Hepatocyte (in vitro differentiated cells): ENCODE measurements around the gene PRDM1. TPM values are rescaled to one million over a fixed set of nuclear protein-coding genes. Genes with fewer than 3 reads are reported as not detected.

ENCODE experiments used
- DNase-seq: peaks from one replicate; pipeline ENCODE4 v3.0.0-alpha.2; 2016; ENCODE audit warnings: low spot score
- H2AFZ ChIP-seq: fragments of 200-600 bp; sonication (generic); 2 replicates; pipeline ENCODE4 v1.6.0; 2016; ENCODE audit warnings: antibody characterized with exemption, mild to moderate bottlenecking
- H3K27ac ChIP-seq: fragments of 200-600 bp; sonication (generic); 2 replicates; pipeline ENCODE4 v1.5.1; 2016; ENCODE audit warnings: mild to moderate bottlenecking
- H3K27me3 ChIP-seq: fragments of 200-600 bp; sonication (generic); 2 replicates; pipeline ENCODE4 v1.6.1; 2016
- H3K36me3 ChIP-seq: fragments of 200-600 bp; sonication (generic); replicated peaks from 2 replicates; pipeline ENCODE4 v1.5.1; 2016; ENCODE audit warnings: low read depth; ENCODE audit not compliant: insufficient read depth
- H3K4me1 ChIP-seq: fragments of 200-600 bp; sonication (generic); 2 replicates; pipeline ENCODE4 v1.5.1; 2016; ENCODE audit warnings: mild to moderate bottlenecking, moderate library complexity; ENCODE audit not compliant: insufficient read depth
- H3K4me2 ChIP-seq: fragments of 200-600 bp; sonication (generic); 2 replicates; pipeline ENCODE4 v1.6.0; 2016
- H3K4me3 ChIP-seq: fragments of 200-600 bp; sonication (generic); 2 replicates; pipeline ENCODE4 v1.5.1; 2016; ENCODE audit warnings: mild to moderate bottlenecking
- H3K79me2 ChIP-seq: fragments of 200-600 bp; sonication (generic); 2 replicates; pipeline ENCODE4 v1.6.0; 2017; ENCODE audit warnings: mild to moderate bottlenecking
- H3K9me2 ChIP-seq: fragments of 200-600 bp; sonication (generic); replicated peaks from 2 replicates; pipeline ENCODE4 v1.6.0; 2017; ENCODE audit warnings: mild to moderate bottlenecking; ENCODE audit not compliant: insufficient read depth
- H3K9me3 ChIP-seq: fragments of 200-600 bp; sonication (generic); 2 replicates; pipeline ENCODE4 v1.5.1; 2016; ENCODE audit warnings: low read depth, mild to moderate bottlenecking
- H4K20me1 ChIP-seq: fragments of 200-600 bp; sonication (generic); 2 replicates; pipeline ENCODE4 v1.6.0; 2016; ENCODE audit warnings: mild to moderate bottlenecking; ENCODE audit not compliant: insufficient read depth, poor library complexity, severe bottlenecking
- CTCF ChIP-seq: fragments of 200-600 bp; sonication (generic); IDR thresholded peaks from 2 replicates; pipeline ENCODE4 v1.5.1; 2016; ENCODE audit warnings: antibody characterized with exemption, mild to moderate bottlenecking; ENCODE audit not compliant: poor library complexity
- EZH2 ChIP-seq: fragments of 200-600 bp; sonication (generic); IDR thresholded peaks from 2 replicates; pipeline ENCODE4 v1.6.1; 2016; ENCODE audit warnings: antibody characterized with exemption, mild to moderate bottlenecking, borderline replicate concordance
- EZH2phosphoT487 ChIP-seq: fragments of 200-600 bp; sonication (generic); IDR thresholded peaks from one replicate; pipeline ENCODE4 v1.6.1; 2018; ENCODE audit warnings: antibody characterized with exemption, mild to moderate bottlenecking, low read depth, moderate library complexity; ENCODE audit not compliant: unreplicated experiment, severe bottlenecking
- WGBS: methylation state at CpG from one replicate; pipeline ENCODE4 v1.1.6; 2016; ENCODE audit warnings: low lambda C conversion rate; ENCODE audit errors: missing lambda C conversion rate; 5-methylcytosine and 5-hydroxymethylcytosine counted together
- polyA plus RNA-seq: library from polyadenylated mRNA; unstranded; fragments of >200 nt; fragmentation: Nextera tagmentation; extraction: Ambion mirVana; gene quantifications from 2 replicates; pipeline ENCODE4 v1.2.1, GENCODE V29; 2016
- total RNA-seq: library from RNA; depleted of rRNA; stranded (reverse); fragments of >200 nt; gene quantifications from 2 replicates; pipeline ENCODE4 v1.2.3, GENCODE V29; 2014

Gene PRDM1
- total and polyA plus RNA-seq, 2 experiments from 2014 or later, result 18.0 to 19.3 TPM

- no peak for DNase-seq
- Histone ChIP-seq H3K4me1 (peaks cover 22% of the 10 kb centered on the region), H3K9me3 (no peaks in the 10 kb centered on the region), H3K27me3 (peaks cover 3% of the 10 kb centered on the region), H4K20me1 (peaks cover 2% of the 10 kb centered on the region), H3K4me2 (no peak overlapping the region), H3K27ac (no peak overlapping the region), H3K9me2 (no peaks in the 10 kb centered on the region), H3K4me3 (no peak overlapping the region), H2AFZ (no peak overlapping the region), H3K36me3 (no peaks in the 10 kb centered on the region), H3K79me2 (peaks cover 8% of the 10 kb centered on the region)
- no peak for TF ChIP-seq EZH2phosphoT487
- WGBS, result 75% methylated on average over 8 of the region's 8 CpGs
Measured at GRCh38 chr6:106079961-106080762, 6.0 kb upstream of the PRDM1 start.

GRCh38 chr6:106080763-106081095, 5.4 kb upstream of the PRDM1 start:
- H3K36me3 ChIP-seq, result no peaks in the 10 kb centered on the region
- DNase-seq, result no peak
- H3K79me2 ChIP-seq, result peaks cover 3% of the 10 kb centered on the region
- H3K27me3 ChIP-seq, result peaks cover 3% of the 10 kb centered on the region
- TF ChIP-seq CTCF, result no peak
- TF ChIP-seq EZH2, result no peak
- TF ChIP-seq EZH2phosphoT487, result no peak
- no peaks in the 10 kb centered on the region for H3K9me3 ChIP-seq
- no peak overlapping the region for H3K27ac ChIP-seq
- WGBS, result 47% methylated on average over 3 of the region's 3 CpGs
- no peak overlapping the region for H3K4me3 ChIP-seq
- peaks cover 27% of the 10 kb centered on the region for H3K4me1 ChIP-seq
- H3K4me2 ChIP-seq, result no peak overlapping the region
- H2AFZ ChIP-seq, result no peak overlapping the region
- peaks cover 2% of the 10 kb centered on the region for H4K20me1 ChIP-seq
- no peaks in the 10 kb centered on the region for H3K9me2 ChIP-seq

GRCh38 chr6:106081715-106082114, 4.4 kb upstream of the PRDM1 start:
- Histone ChIP-seq H3K4me3 (no peak overlapping the region), H3K9me2 (no peaks in the 10 kb centered on the region), H4K20me1 (no peaks in the 10 kb centered on the region), H3K9me3 (no peaks in the 10 kb centered on the region), H2AFZ (no peak overlapping the region), H3K27ac (no peak overlapping the region), H3K4me1 (peaks cover 33% of the 10 kb centered on the region), H3K27me3 (peaks cover 3% of the 10 kb centered on the region), H3K79me2 (peaks cover 3% of the 10 kb centered on the region), H3K4me2 (no peak overlapping the region), H3K36me3 (no peaks in the 10 kb centered on the region)
- no peak for TF ChIP-seq EZH2
- no peak for TF ChIP-seq EZH2phosphoT487
- no peak for TF ChIP-seq CTCF
- 94% methylated on average over 4 of the region's 4 CpGs for WGBS
- no peak for DNase-seq

- Histone ChIP-seq H3K27me3 (peaks cover 10% of the 10 kb centered on the region), H3K27ac (no peak overlapping the region), H4K20me1 (no peaks in the 10 kb centered on the region), H3K4me2 (no peak overlapping the region), H3K36me3 (no peaks in the 10 kb centered on the region), H2AFZ (no peak overlapping the region), H3K4me1 (peaks cover 38% of the 10 kb centered on the region), H3K9me2 (no peaks in the 10 kb centered on the region), H3K4me3 (no peak overlapping the region), H3K79me2 (peaks cover 3% of the 10 kb centered on the region), H3K9me3 (no peaks in the 10 kb centered on the region)
- no peak for TF ChIP-seq EZH2
- TF ChIP-seq CTCF, result no peak
- TF ChIP-seq EZH2phosphoT487, result no peak
- WGBS, result 91% methylated on average over 6 of the region's 6 CpGs
- DNase-seq, result no peak
Measured at GRCh38 chr6:106082735-106083398, 3.3 kb upstream of the PRDM1 start.
